ENCODE data around the gene SLC13A2. TPM values are rescaled to one million over a fixed set of nuclear protein-coding genes. Genes with fewer than 3 reads are reported as not detected.

Gene SLC13A2
- total RNA-seq, 2 donors from 2014 or later = not detected

GRCh38 chr17:28541439-28541838, 68.0 kb downstream of the SLC13A2 start:
- no peak for DNase-seq (ENCODE audit: low spot score)
- TF ChIP-seq CTCF (IDR thresholded peaks at IDR 0.05) = no peak
- Histone ChIP-seq H3K27ac (no peak overlapping the region), H3K9me3 (no peaks in the 10 kb centered on the region), H3K4me1 (no peaks in the 10 kb centered on the region), H3K27me3 (no peaks in the 10 kb centered on the region), H3K36me3 (peaks cover under 1% of the 10 kb centered on the region), H3K4me3 (no peak overlapping the region)

GRCh38 chr17:28544402-28545140, 71.1 kb downstream of the SLC13A2 start:
- Histone ChIP-seq H3K4me3 (no peak overlapping the region), H3K36me3 (peaks cover 12% of the 10 kb centered on the region), H3K27me3 (no peaks in the 10 kb centered on the region), H3K4me1 (peaks cover 0 to 1% of the 10 kb centered on the region in 2 donors), H3K9me3 (no peaks in the 10 kb centered on the region), H3K27ac (no peak overlapping the region)
- DNase-seq (ENCODE audit: low spot score) = no peak
- TF ChIP-seq CTCF (IDR thresholded peaks at IDR 0.05) = no peak

- Histone ChIP-seq H3K27ac (no peak overlapping the region), H3K36me3 (peaks cover 12% of the 10 kb centered on the region), H3K4me3 (no peak overlapping the region), H3K27me3 (no peaks in the 10 kb centered on the region), H3K9me3 (no peaks in the 10 kb centered on the region), H3K4me1 (peaks cover 0 to 6% of the 10 kb centered on the region in 2 donors)
- DNase-seq (ENCODE audit: low spot score) = no peak
- no peak for TF ChIP-seq CTCF (IDR thresholded peaks at IDR 0.05)
Measured at GRCh38 chr17:28545141-28545503, 71.7 kb downstream of the SLC13A2 start.

GRCh38 chr17:28545787-28546415, 72.5 kb downstream of the SLC13A2 start:
- peaks cover 12% of the 10 kb centered on the region for H3K36me3 ChIP-seq
- DNase-seq (ENCODE audit: low spot score) = no peak
- H3K4me3 ChIP-seq = no peak overlapping the region
- H3K4me1 ChIP-seq = peaks cover 0 to 7% of the 10 kb centered on the region in 2 donors
- TF ChIP-seq CTCF (IDR thresholded peaks at IDR 0.05) = no peak
- no peak overlapping the region for H3K27ac ChIP-seq
- H3K27me3 ChIP-seq = no peaks in the 10 kb centered on the region
- H3K9me3 ChIP-seq = no peaks in the 10 kb centered on the region

- Histone ChIP-seq H3K27me3 (no peaks in the 10 kb centered on the region), H3K9me3 (no peaks in the 10 kb centered on the region), H3K4me1 (peaks cover 0 to 19% of the 10 kb centered on the region in 2 donors), H3K27ac (no peak overlapping the region), H3K36me3 (peaks cover 12% of the 10 kb centered on the region), H3K4me3 (no peak overlapping the region)
- no peak for DNase-seq (ENCODE audit: low spot score)
- no peak for TF ChIP-seq CTCF (IDR thresholded peaks at IDR 0.05)
Measured at GRCh38 chr17:28547096-28547622, 73.7 kb downstream of the SLC13A2 start.

Other genes with a start within 250 kb of the SLC13A2 start
- gene TMEM97, start 154.4 kb upstream of the SLC13A2 start, total RNA-seq = 1 to 10 TPM; 3.2 to 3.4 TPM
- gene IFT20, start 138.2 kb upstream of the SLC13A2 start, total RNA-seq = 10 to 100 TPM; 15.6 to 19.6 TPM
- 10 to 100 TPM; 28.1 to 47.6 TPM for gene TNFAIP1, start 137.9 kb upstream of the SLC13A2 start, total RNA-seq
- gene POLDIP2, start 116.1 kb upstream of the SLC13A2 start, total RNA-seq = 100 to 1,000 TPM in 1 of 2 donors, 10 to 100 TPM in 1; 98.9 to 108 TPM
- not detected for gene SEBOX, start 108.4 kb upstream of the SLC13A2 start, total RNA-seq
- gene VTN, start 103.3 kb upstream of the SLC13A2 start, total RNA-seq = 10 to 100 TPM in 1 of 2 donors, 1 to 10 TPM in 1; 5.4 to 86.7 TPM
- gene SARM1, start 102.0 kb upstream of the SLC13A2 start, total RNA-seq = 1 to 10 TPM; 6.2 to 7.7 TPM
- gene SLC46A1, start 67.4 kb upstream of the SLC13A2 start, total RNA-seq = 1 to 10 TPM; 3.7 to 6.8 TPM
- gene FOXN1, start 32.7 kb downstream of the SLC13A2 start, total RNA-seq = not detected
- gene UNC119, start 79.0 kb downstream of the SLC13A2 start, total RNA-seq = 10 to 100 TPM; 19.6 to 30.3 TPM
- gene PIGS, start 97.9 kb downstream of the SLC13A2 start, total RNA-seq = 10 to 100 TPM; 51.6 to 74.8 TPM
- 100 to 1,000 TPM; 355 to 363 TPM for gene ALDOC, start 103.3 kb downstream of the SLC13A2 start, total RNA-seq
- 1 to 10 TPM in 1 of 2 donors, under 1 TPM in 1; 0.98 to 1.1 TPM for gene SPAG5, start 125.4 kb downstream of the SLC13A2 start, total RNA-seq
- 1 to 10 TPM; 1.3 to 1.8 TPM for gene RSKR, start 140.5 kb downstream of the SLC13A2 start, total RNA-seq
- gene BLTP2, start 171.5 kb downstream of the SLC13A2 start, total RNA-seq = 10 to 100 TPM; 62.5 to 70.3 TPM
- gene SDF2, start 188.3 kb downstream of the SLC13A2 start, total RNA-seq = 10 to 100 TPM; 23.0 to 32.5 TPM
- 10 to 100 TPM; 28.5 to 45.4 TPM for gene SUPT6H, start 188.6 kb downstream of the SLC13A2 start, total RNA-seq
- 1 to 10 TPM in 1 of 2 donors, under 1 TPM in 1; 0.94 to 1.4 TPM for gene PROCA1, start 238.2 kb downstream of the SLC13A2 start, total RNA-seq
- gene RAB34, start 244.2 kb downstream of the SLC13A2 start, total RNA-seq = 100 to 1,000 TPM in 1 of 2 donors, 10 to 100 TPM in 1; 55.8 to 139 TPM
- 100 to 1,000 TPM; 231 to 505 TPM for gene RPL23A, start 246.3 kb downstream of the SLC13A2 start, total RNA-seq